ENCODE results near the gene TAX1BP1.

- TF ChIP-seq CTCF (conservative IDR thresholded peaks at IDR 0.05; ENCODE audit: low read depth, low read length) (no peak), EZH2 (IDR thresholded peaks at IDR 0.05; ENCODE audit: low read length, unreplicated experiment) (no peak), EZH2phosphoT487 (IDR thresholded peaks at IDR 0.05; ENCODE audit: borderline replicate concordance, low read length) (no peak)
Measured at GRCh38 chr7:27835376-27835775, 95.4 kb downstream of the TAX1BP1 start.

All from PC-3 (cell line).